NCI-H2107 treated with DMSO at 0.1 percent for 48 hours (cell line): ENCODE measurements around the gene RGPD8.

Experiments
- DNase-seq: peaks from one replicate; lab custom pipeline; 2025; ENCODE audit not compliant: unreplicated experiment; lab: John Stamatoyannopoulos, UW

The RGPD8 gene

GRCh38 chr2:112339986-112340385, 93.5 kb downstream of the RGPD8 start:
- no peak for DNase-seq

GRCh38 chr2:112335600-112335999, 97.8 kb downstream of the RGPD8 start:
- DNase-seq = no peak

GRCh38 chr2:112332123-112332696, 101.2 kb downstream of the RGPD8 start:
- DNase-seq = no peak

DNA sequence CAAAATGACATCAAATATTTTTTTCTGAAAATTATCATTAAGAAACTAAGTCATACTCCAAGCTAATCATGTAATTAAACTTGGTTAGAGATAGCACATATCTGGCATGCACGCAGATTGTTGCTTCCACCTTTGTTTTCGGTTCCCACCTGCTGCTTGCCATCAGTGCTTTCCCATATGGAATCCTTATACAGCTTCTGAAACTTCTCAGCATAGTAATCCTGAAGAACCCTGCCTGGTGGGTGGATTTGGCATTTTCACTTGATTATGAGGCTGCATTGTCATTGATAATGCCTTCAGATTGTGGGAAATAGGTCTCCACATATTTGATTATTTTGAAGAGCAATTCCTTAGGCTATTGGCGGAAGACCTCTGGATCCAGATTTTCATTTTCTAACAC, 110.5 kb downstream of the RGPD8 start:
- no peak for DNase-seq

GRCh38 chr2:112321375-112322320, 111.8 kb downstream of the RGPD8 start:
- DNase-seq = no peak
